Caco-2 (cell line): ENCODE data around the gene KIDINS220. TPM values are rescaled to one million over a fixed set of nuclear protein-coding genes. Genes with fewer than 3 reads are reported as not detected.
A peak's percentile ranks its signal among the peaks of the same experiment; 100 is the strongest.

Source experiments
- BruUV-seq: library from RNA; stranded (reverse); fragments of 400-500 nt; replicated peaks from 2 replicates; lab custom pipeline; 2021; lab: Mats Ljungman, UMichigan
- CTCF ChIA-PET: fragments of 300-600 bp; sonication (Branson Sonifier 250); formaldehyde crosslinking; loops from one replicate; lab custom pipeline; 2022; ENCODE audit warnings: antibody characterized with exemption; lab: Charles Lee
- POLR2A ChIA-PET: fragments of 300-600 bp; sonication (Branson Sonifier 250); formaldehyde crosslinking; loops from one replicate; lab custom pipeline; 2022; ENCODE audit warnings: antibody characterized with exemption; lab: Charles Lee
- DNase-seq, 2 experiments: peaks; one replicate each; pipeline versions ENCODE4 v3.0.0 to v3.0.0-alpha.2; 2020 to 2022
- H3K27me3 ChIP-seq: replicated peaks from 2 replicates; pipeline ENCODE4 v1.6.0; 2011; ENCODE audit warnings: low read length; ENCODE audit not compliant: control insufficient read depth, insufficient read depth
- H3K36me3 ChIP-seq: 2 replicates; pipeline ENCODE4 v1.5.1; 2011; ENCODE audit warnings: low read length; ENCODE audit not compliant: control insufficient read depth, insufficient read depth
- H3K4me1 ChIP-seq: fragments of 250-450 bp; sonication (Bioruptor Pico); 2 replicates; pipeline ENCODE4 v1.5.1; 2020; ENCODE audit warnings: mild to moderate bottlenecking
- H3K4me3 ChIP-seq: 2 replicates; pipeline ENCODE4 v1.5.1; 2011; ENCODE audit warnings: low read depth, mild to moderate bottlenecking, control low read depth, low read length
- H3K9me3 ChIP-seq: fragments of 250-450 bp; sonication (Bioruptor Pico); 2 replicates; pipeline ENCODE4 v1.5.1; 2020; ENCODE audit warnings: mild to moderate bottlenecking, moderate library complexity
- H3K27ac Mint-ChIP-seq: one replicate; pipeline ENCODE4 v1.8.0; 2022; ENCODE audit warnings: mixed read lengths; ENCODE audit not compliant: unreplicated experiment
- H3K27me3 Mint-ChIP-seq: one replicate; pipeline ENCODE4 v1.8.0; 2022; ENCODE audit warnings: mixed read lengths; ENCODE audit not compliant: insufficient read depth, unreplicated experiment
- H3K36me3 Mint-ChIP-seq: one replicate; pipeline ENCODE4 v1.8.0; 2022; ENCODE audit warnings: mild to moderate bottlenecking, mixed read lengths; ENCODE audit not compliant: insufficient read depth, unreplicated experiment
- H3K4me1 Mint-ChIP-seq: one replicate; pipeline ENCODE4 v1.8.0; 2022; ENCODE audit warnings: low read depth, mixed read lengths; ENCODE audit not compliant: unreplicated experiment
- H3K4me3 Mint-ChIP-seq: one replicate; pipeline ENCODE4 v1.8.0; 2022; ENCODE audit warnings: mild to moderate bottlenecking, moderate library complexity, mixed read lengths; ENCODE audit not compliant: unreplicated experiment
- H3K9me3 Mint-ChIP-seq: one replicate; pipeline ENCODE4 v1.8.0; 2022; ENCODE audit warnings: mixed read lengths; ENCODE audit not compliant: unreplicated experiment
- CTCF ChIP-seq, 2 experiments: fragments of 200-600 bp in 1 of 2; IDR thresholded peaks; 1 replicate in 1 of 2; 2 replicates in 1 of 2; pipeline versions ENCODE4 v1.5.1 to v1.8.0; 2011 to 2022; ENCODE audit warnings: antibody characterized with exemption in 1 of 2, control low read depth in 1 of 2, inconsistent platforms in 1 of 2, low read depth in 1 of 2, low read length in 1 of 2, mild to moderate bottlenecking in 1 of 2, moderate library complexity in 1 of 2; ENCODE audit not compliant: insufficient read depth in 1 of 2, severe bottlenecking in 1 of 2, unreplicated experiment in 1 of 2
- intact Hi-C: fragments of 100-400 bp; cut with micrococcal nuclease; formaldehyde crosslinking; loops from one replicate; pipeline ENCODE4 v1.10.0; 2022; ENCODE audit not compliant: unreplicated experiment
- total RNA-seq: library from RNA; stranded (reverse); gene quantifications from 2 replicates; pipeline ENCODE4 v1.2.3, GENCODE V29; 2022

The KIDINS220 gene
- total RNA-seq, 1 experiment from 2014 or later: 32.8 TPM

GRCh38 chr2:8680822-8681760 lies 156.3 kb downstream of the KIDINS220 start:
- Mint-ChIP-seq H3K27me3 (no peaks in the 10 kb centered on the region), H3K9me3 (no peaks in the 10 kb centered on the region), H3K4me3 (peak overlapping the region; percentile 81), H3K36me3 (peaks cover 65% of the 10 kb centered on the region), H3K4me1 (peaks cover 6% of the 10 kb centered on the region), H3K27ac (peak overlapping the region; percentile 85)
- DNase-seq: peak; percentile 83 to 93
- Histone ChIP-seq H3K4me3 (peak overlapping the region; percentile 75), H3K36me3 (no peaks in the 10 kb centered on the region), H3K4me1 (peaks cover 13% of the 10 kb centered on the region), H3K9me3 (no peaks in the 10 kb centered on the region), H3K27me3 (no peaks in the 10 kb centered on the region)
- ChIA-PET POLR2A (interaction anchor here (0.6 to 3.2 kb wide), 29 partner anchors 11 to 1254 kb away, joined by 3 to 50 read pairs (median 4); partner anchors contain the start of gene MBOAT2), CTCF (interaction anchor here (0.6 to 2.9 kb wide), 8 partner anchors 54 to 1768 kb away, joined by 3 to 23 read pairs (median 6); no protein-coding TSS in a partner anchor)
- no TSS peak for BruUV-seq
- peak in 1 of 2 experiments; percentile 3 for TF ChIP-seq CTCF (IDR thresholded peaks at IDR 0.05; ENCODE audit: insufficient read depth in 1 of 2, low read depth in 1 of 2, low read length in 1 of 2, severe bottlenecking in 1 of 2, unreplicated experiment in 1 of 2)
- intact Hi-C loops: loop anchor here (1.0 to 10.0 kb wide), 8 partner anchors 54 to 996 kb away; no protein-coding TSS in a partner anchor

GRCh38 chr2:8679827-8680731 lies 157.3 kb downstream of the KIDINS220 start:
- no peaks in the 10 kb centered on the region for H3K9me3 Mint-ChIP-seq
- BruUV-seq: TSS peak; percentile 55
- TF ChIP-seq CTCF (IDR thresholded peaks at IDR 0.05; ENCODE audit: insufficient read depth in 1 of 2, low read depth in 1 of 2, low read length in 1 of 2, severe bottlenecking in 1 of 2, unreplicated experiment in 1 of 2): no peak
- H3K36me3 Mint-ChIP-seq: peaks cover 64% of the 10 kb centered on the region
- Histone ChIP-seq H3K36me3 (no peaks in the 10 kb centered on the region), H3K4me1 (peaks cover 20% of the 10 kb centered on the region; the same call in 1 of the 2 replicates), H3K4me3 (peak overlapping the region; percentile 75), H3K9me3 (no peaks in the 10 kb centered on the region), H3K27me3 (no peaks in the 10 kb centered on the region)
- peak; percentile 87 to 92 for DNase-seq
- H3K27ac Mint-ChIP-seq: peak overlapping the region; percentile 85
- POLR2A ChIA-PET: interaction anchor here (0.7 to 3.2 kb wide), 8 partner anchors 10 to 143 kb away, joined by 3 to 50 read pairs (median 10); no protein-coding TSS in a partner anchor
- CTCF ChIA-PET: interaction anchor here (0.6 to 2.9 kb wide), 8 partner anchors 53 to 1769 kb away, joined by 3 to 23 read pairs (median 6); no protein-coding TSS in a partner anchor
- intact Hi-C loops: loop anchor here (2.0 to 10.0 kb wide), 5 partner anchors 267 to 995 kb away; no protein-coding TSS in a partner anchor
- H3K27me3 Mint-ChIP-seq: no peaks in the 10 kb centered on the region
- H3K4me1 Mint-ChIP-seq: peaks cover 6% of the 10 kb centered on the region
- peak overlapping the region; percentile 81 for H3K4me3 Mint-ChIP-seq
